ENCODE measurements around the gene ACTN1.
"Not testable (repeated sequence)": the region's sequence is repeated elsewhere in the genome, so short reads cannot be mapped to it uniquely, and the experiment has no call there.

ACTN1 gene

GRCh38 chr14:68853749-68854148, 125.4 kb downstream of the ACTN1 start:
- DNase-seq = no peak

DNA sequence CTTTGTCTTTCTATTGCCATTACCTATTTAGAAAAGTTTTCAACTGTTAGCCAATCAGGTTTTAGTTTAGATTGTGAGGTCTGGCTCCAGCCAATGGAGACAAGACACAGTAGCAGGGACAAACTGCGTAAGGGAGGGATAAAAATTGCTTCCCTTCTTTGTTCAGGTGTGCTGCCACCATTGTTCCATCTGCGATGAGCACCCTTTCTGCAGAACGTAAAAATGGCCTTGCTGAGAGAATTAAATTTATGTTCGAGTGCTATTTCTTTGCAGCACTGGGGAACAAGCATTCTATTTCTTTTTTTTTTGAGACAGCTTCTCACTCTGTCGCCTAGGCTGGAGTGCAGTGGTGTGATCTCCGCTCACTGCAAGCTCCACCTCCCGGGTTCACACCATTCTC, 126.6 kb downstream of the ACTN1 start:
- DNase-seq = not testable (repeated sequence)

- DNase-seq = no peak
Measured at GRCh38 chr14:68851078-68851477, 128.0 kb downstream of the ACTN1 start.

- DNase-seq = no peak
Measured at GRCh38 chr14:68849416-68849815, 129.7 kb downstream of the ACTN1 start.

DNA sequence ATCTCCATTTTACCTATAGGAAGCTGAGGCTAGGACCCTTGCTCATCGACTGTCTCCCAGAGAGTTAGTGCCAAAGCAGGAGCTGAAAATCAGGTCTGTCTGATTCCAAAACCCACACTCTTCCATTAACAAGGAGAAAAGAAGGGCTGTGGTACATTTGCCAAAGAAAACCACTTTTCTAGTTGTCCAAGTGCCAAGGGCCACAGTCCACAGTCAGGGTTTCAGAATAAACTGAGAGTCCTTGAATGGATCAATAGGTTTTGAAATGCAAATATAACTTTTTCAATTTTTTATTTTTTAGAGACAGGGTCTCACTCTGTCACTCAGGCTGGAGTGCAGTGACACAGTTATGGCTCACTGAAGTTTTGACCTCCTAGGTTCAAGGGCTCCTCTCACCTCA, 130.8 kb downstream of the ACTN1 start:
- no peak for DNase-seq

DNA sequence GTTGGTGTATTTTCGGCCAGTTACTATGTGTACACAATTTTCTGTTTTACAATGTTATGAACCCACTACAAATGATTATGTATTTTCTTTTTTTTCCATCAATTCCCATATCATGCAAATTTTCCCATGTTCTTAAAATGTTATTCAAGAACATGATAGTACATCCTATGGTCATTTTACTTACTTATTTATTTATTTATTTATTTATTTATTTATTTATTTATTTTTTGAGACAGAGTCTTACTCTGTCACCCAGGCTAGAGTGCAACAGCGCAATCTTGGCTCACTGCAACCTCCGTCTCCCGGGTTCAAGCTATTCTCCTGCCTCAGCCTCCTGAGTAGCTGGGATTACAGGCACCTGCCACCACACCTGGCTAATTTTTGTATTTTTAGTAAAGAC, 131.5 kb downstream of the ACTN1 start:
- not testable (repeated sequence) for DNase-seq

GRCh38 chr14:68846466-68846865, 132.6 kb downstream of the ACTN1 start:
- DNase-seq = no peak

- no peak for DNase-seq
Measured at GRCh38 chr14:68844210-68844545, 134.9 kb downstream of the ACTN1 start.

GRCh38 chr14:68843471-68844209, 135.5 kb downstream of the ACTN1 start:
- peak; percentile 89 for DNase-seq

DNA sequence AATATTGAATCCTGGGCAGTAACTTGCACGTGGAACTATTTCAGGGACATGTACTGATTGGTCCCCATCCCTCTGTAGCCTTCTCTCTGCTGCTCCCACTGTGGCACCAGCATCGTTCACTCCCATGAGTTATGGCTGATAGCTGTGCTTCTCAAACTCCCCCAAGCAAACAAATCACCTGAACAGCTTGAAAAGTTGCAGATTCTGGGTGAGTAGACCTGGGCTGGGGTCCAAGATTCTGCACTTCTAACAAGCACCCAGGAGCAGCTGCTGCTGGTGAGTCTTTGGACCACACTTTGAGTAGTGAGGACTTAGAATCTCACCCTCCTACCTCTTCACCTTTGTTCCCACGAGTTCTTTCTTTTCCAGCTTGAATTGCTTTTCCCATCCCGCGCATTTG, 136.8 kb downstream of the ACTN1 start:
- no peak for DNase-seq

- peak; percentile 55 for DNase-seq
Measured at GRCh38 chr14:68841016-68841809, 137.9 kb downstream of the ACTN1 start.

DNA sequence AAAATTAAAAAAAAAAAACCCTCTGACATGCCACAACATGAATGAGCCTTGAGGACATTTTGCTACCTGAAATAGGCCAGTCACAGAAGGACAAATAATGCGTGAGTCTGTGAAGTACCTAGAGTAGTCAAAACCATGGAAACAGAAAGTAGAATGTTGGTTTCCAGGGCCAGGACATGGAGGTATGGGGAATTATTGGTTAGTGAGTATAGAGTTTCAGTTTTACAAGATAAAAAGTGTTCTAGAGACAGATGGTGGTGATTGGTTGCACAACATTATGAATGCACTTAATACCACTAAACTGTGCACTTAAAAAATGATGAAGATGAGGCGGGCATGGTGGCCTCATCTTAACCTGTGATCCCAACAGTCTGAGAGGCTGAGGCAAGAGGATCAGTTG, 138.6 kb downstream of the ACTN1 start:
- DNase-seq = no peak

- DNase-seq = no peak
Measured at GRCh38 chr14:68836082-68836481, 143.0 kb downstream of the ACTN1 start.

DNA sequence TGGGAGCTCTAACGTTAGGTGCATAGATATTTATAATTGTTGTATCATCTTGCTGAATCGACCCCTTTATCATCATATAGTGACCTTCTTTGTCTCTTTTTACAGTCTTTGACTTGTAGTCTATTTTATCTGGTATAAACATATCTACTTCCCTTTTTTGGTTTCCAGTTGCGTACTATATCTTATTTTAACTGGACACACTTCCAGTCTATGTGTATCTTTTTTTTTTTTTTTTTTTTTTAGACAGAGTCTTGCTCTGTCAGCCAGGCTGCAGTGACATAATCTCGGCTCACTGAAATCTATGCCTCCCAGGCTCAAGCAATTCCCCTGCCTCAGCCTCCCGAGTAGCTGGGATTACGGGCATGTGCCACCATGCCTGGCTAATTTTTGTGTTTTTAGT, 144.3 kb downstream of the ACTN1 start:
- no peak for DNase-seq

DNA sequence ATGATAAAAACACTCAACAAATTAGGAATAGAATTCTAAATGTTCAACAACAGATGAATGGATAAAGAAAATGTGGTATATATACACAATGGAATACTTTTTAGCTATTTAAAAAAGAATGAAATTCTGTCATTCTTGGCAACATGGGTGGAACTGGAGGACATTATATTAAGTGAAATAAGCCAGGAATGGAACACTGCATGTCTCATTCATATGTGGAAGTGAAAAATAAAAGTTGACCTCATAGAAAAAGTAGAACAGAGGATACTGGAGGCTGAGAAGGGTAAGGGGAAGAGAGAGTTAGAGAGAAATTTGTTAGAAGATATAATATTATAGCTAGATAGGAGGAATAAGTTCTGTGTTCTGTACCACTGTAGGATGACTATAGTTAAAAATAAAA, 150.4 kb downstream of the ACTN1 start:
- DNase-seq = no peak

- DNase-seq = no peak
Measured at GRCh38 chr14:68825729-68826128, 153.4 kb downstream of the ACTN1 start.

GRCh38 chr14:68824517-68825347, 154.4 kb downstream of the ACTN1 start:
- no peak for DNase-seq

- no peak for DNase-seq
Measured at GRCh38 chr14:68824207-68824516, 154.9 kb downstream of the ACTN1 start.
